ENCODE measurements around the gene DDX28.

DNA sequence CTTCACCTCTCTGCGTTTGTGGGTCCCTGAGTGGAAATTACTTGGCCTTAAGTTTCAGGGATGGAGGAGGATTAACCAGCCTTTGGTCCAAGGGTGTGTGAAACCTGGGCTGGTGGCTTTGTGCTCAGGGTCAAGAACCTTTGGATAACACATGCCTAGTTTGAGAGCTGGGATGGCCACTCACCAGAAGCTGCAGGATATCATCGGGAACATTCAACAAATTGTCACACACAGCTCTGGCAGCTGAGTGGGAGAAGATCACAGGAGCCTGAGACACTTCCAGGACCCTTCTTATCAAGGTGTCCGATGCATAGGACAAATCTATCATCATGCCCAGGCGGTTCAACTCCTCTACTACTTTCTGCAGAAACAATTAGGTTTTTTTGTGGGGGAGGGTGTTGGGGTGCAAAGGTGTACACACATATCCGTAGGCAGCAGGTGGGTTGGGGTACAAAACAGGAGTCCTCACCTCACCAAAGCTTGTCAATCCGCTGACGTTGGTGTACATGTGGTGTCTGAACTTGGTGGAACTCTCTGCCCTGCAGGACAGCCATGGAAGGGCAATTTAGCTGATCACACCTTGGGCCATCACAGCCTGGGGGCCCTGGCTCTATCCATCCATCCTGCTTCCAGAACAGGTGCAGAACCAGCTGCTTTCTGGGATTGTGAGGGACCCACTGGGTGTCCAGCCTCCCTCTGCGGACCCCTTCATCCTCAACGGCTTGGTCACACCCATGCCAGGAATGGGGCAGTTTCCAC is 45.4 kb downstream of the DDX28 start:
- TF ChIP-seq CTCF (IDR thresholded peaks at IDR 0.05) (no peak), POLR2A (IDR thresholded peaks at IDR 0.05) (no peak)
